HG02840 (cell line): ENCODE measurements around the gene ANKRD36C.
"Not testable (repeated sequence)": the region's sequence is repeated elsewhere in the genome, so short reads cannot be mapped to it uniquely, and the experiment has no call there.

ENCODE experiments used
- ATAC-seq: cut with Tn5 transposase; IDR thresholded peaks from one replicate; pipeline ENCODE4 v1.9.1; 2021; ENCODE audit warnings: mild to moderate bottlenecking, moderate library complexity, moderate number of reproducible peaks; ENCODE audit not compliant: unreplicated experiment, low FRiP score

Gene ANKRD36C

DNA sequence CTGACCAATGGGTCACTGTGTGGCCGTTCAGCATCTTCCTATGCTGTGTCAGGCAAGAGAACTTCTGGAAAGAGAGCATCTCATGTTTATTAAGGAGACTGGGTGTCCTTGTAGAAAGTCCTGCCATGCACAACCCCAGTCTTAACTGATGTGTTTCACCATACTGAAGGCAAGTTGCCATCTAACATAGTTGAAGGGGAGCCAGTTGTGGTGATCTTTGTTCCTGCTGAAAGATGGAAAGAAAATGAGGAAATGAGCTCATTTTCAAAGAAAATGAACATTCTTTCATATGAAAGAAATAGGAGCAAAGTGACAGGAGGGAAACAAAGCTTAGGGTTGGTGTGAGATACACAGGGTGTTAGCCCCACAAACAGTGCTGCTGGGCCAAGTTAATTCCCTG is 178.3 kb downstream of the ANKRD36C start:
- ATAC-seq = not testable (repeated sequence)

DNA sequence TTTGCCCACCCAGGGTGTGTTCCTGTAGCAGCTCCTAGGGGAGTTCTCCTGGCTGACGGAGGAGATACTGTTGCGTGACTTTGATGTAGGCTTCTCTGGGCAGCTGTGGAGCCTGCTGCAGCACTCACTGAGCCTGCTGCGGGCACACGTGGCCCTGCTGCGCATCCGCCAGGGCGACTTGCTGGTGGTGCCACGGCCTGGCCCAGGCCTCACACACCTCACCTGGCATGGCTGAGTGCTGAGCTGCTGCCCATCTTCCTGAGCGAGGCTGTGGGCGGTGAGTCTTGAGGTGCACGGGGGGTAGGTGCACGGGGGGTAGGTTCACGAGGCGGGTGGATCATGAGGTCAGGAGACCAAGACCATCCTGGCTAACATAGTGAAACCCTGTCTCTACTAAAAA is 191.7 kb downstream of the ANKRD36C start:
- no peak for ATAC-seq

DNA sequence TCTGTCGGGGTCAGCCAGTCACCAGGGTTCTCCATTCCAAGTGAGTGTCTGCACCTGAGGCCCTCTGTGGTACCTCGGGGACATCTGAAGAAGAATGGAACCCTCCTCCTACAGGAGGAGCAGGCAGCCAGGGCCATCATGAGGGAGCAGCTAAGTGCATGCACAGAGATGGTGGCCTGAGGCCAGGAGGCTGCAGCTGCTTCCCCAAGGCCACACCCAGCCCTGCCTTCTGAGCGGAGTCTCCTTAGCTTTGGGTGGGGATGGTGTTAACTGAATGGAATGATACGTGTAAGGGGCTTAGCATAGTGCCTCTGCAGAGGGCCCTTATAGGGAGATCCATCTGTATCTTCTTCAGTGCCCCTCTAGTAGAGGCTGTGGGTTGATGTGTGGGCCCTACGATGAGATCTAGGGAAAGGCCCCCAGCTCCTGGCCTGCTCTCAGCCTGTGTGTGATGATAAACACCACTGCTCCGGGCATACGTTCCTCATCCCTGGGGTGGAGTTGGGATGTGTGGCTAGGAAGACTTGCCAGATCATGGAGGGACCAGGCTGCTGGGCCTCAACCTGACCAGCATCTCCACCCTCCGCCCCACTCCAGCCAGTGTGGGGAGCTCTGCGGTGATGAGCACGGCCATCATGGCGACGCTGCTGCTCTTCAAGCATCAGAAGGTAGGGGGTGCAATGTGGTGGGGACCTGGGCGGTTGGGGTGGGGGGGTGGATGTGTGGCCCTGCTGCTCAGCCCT is 192.3 kb downstream of the ANKRD36C start:
- ATAC-seq = not testable (repeated sequence)

DNA sequence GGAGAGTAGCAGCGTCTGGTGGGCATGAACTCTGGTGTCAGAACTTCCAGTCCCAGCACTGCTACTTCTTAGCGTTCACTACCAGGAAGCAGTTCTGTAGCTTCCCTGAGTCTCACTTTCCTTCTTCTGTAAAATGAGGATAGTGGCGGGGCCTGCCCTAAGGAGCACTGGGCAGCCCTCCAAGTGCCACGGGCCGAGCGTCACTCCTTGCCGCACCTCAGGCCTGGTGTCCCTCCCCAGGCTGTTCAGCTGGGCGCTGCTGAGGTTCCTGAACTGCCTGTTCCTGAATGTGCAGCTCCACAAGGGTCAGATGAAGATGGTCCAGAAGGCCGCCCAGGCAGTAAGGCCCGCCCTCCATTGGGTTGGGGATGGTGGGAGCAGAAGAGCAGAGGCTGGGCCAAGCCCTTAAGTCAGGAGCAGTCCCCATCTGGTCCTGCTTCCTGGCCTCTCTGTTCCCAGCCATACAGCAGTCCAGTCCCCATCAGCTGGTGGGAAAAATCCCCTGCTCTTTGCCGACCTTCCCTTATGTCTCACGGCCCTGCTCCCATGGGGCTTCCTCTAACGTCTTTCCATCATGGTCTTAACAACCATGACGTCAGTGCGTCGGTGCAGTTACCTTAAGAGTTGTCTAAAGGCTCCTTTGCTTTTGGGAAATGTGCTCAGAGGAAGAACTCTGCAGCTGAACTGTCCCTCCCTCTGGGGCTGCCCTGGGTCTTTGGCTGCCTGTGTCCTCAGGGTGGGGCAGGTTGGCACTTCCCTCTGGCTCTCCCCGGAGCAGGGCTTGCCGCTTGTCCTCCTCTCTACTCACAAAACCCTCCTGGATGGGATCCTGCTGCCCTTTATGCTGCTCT is 195.2 kb downstream of the ANKRD36C start:
- ATAC-seq = not testable (repeated sequence)

DNA sequence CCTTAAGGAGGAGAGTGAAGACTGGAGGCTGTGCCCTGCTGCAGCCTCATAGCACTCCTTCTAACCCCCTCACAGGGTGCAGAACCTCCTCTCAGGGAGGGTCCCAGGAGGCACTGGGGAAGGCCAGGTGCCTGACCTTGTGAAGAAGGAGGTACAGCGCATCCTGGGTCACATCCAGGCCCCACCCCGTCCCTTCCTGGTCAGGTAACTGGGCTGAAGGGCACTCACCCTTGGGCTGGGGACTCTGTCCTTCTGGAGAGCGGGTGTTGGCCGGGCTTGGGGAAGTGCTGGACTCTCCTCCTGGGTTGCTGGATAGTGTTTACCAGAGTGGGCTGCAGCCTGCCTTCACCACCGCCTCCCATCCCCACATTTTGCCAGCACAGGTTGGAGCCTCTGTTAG is 197.7 kb downstream of the ANKRD36C start:
- not testable (repeated sequence) for ATAC-seq

DNA sequence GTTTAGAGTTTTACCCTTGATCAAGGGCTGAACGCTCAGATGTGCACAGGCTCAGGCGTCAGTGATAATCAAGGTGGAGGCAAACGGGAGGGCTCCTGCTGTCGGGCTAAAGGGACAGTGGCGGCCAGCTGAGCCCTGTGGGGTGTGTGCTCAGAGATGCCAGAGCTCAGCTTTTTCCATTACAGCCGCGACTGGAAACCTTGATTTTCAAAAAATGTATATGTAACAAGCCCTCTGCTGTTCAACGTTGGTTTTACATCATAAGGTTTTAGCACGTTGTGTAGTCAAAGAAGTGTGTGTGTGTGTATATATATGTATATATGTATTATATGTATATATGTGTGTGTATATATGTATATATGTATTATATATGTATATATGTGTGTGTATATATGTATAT is 201.4 kb downstream of the ANKRD36C start:
- not testable (repeated sequence) for ATAC-seq

DNA sequence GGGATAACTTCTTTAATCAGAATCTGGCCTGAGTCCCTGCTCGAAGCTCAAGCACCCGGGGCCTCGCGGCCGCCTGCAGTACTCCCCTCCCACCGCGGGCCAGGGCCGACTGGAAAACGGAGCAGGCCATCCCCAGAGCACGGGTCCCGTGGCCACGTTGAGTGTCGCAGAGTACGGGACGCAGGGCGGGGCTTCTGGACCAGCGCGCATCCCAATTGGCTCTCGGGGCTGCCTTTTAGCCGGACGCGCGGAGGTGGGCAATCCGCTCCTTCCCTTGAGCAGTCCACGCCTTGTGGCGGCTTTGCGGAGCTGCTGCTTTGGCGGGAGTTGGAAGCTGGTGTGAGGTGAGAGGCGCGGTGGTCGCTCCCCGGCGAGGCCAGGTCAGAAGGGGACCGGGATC is 202.2 kb downstream of the ANKRD36C start:
- not testable (repeated sequence) for ATAC-seq

DNA sequence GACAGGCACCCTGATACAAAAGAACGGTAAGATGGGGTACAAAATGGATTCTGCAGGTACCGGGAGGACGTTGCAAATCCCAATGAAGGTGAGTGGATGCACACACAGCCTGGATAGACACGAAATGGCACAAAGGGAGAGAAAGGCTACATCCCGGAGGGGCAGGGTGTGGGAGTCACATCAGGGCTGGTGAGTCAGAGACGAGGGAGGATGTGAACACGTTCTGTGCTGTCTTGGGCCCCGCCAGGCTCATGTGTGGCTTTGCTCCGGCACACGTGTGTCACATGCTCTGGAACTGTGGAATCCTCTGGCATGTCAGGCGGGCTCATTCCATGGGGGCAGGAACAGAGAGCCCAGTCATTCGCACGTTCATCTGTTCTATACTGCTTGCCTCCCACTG is 203.0 kb downstream of the ANKRD36C start:
- ATAC-seq = not testable (repeated sequence)
